ENCODE measurements around the gene VPS37B. TPM values are rescaled to one million over a fixed set of nuclear protein-coding genes. Genes with fewer than 3 reads are reported as not detected.
"Not testable (repeated sequence)": the region's sequence is repeated elsewhere in the genome, so short reads cannot be mapped to it uniquely, and the experiment has no call there.

VPS37B gene
- total RNA-seq, 1 experiment from 2014 or later: 18.1 TPM

- 0 out of 2 replicates have a peak, but pooled peaks have one; percentile 43 for TF ChIP-seq GABPB1 (CRISPR knock-in tag; IDR thresholded peaks at IDR 0.05)
- no peak for TF ChIP-seq TP53 (CRISPR knock-in tag; IDR thresholded peaks at IDR 0.05)
- no peak for TF ChIP-seq ZMAT4 (CRISPR knock-in tag; IDR thresholded peaks at IDR 0.05)
- Mint-ChIP-seq H3K9me3 (peaks cover 7% of the 10 kb centered on the region), H3K4me1 (0 out of 2 replicates have a peak, but pooled peaks cover 3% of the 10 kb centered on the region), H3K4me3 (no peak overlapping the region), H3K36me3 (no peaks in the 10 kb centered on the region), H3K27me3 (ENCODE audit: low read depth) (peaks cover 2% of the 10 kb centered on the region; the same call in 1 of the 2 replicates), H3K27ac (no peak overlapping the region)
- DNase-seq (ENCODE audit: low spot score) (no peak), ATAC-seq (no peak)
- CTCF ChIA-PET: no interaction called here
- POLR2A ChIA-PET: no interaction called here
Observed at GRCh38 chr12:122917507-122918121, 21.7 kb upstream of the VPS37B start.

DNA sequence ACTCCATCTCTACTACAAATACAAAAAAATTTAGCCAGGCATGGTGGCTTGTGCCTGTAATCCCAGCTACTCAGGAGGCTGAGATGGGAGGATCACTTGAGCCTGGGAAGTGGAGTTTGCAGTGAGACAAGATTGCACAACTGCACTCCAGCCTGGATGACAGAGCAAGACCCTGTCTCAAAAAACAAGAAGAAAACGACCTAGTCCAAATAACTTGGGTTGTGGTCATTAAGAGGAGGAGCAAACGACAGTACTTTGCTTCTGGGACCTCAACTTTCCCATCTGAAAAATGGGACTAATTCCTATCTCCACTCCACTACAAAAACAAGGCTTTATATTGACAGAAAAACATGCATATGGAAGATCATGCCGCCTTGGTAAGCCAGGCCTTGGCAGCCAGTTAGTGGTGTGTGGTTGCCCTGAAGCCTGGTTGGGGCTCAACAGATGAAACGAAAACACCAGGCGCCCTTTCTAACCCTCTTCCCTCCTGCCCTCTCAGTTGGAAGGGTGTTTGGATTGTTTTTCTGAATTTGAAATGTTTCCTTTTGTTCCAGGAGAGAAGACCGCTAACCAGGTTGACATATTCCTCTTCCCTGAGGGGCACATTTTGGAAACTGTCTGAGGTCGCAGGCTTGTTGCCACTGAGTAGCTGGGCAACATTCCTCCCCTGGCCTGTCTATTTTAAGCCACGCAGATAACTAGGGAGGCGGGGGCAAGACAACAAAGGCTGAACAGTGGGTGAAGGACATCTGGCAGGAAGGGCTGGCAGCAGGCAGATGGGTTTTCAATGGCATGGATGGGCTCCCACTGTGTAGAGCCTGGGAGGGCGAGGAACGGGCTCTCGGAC lies 13.7 kb upstream of the VPS37B start:
- no peaks in the 10 kb centered on the region for H3K36me3 Mint-ChIP-seq
- DNase-seq (ENCODE audit: low spot score) (no peak), ATAC-seq (peak; percentile 82)
- no peaks in the 10 kb centered on the region; the same call in 1 of the 2 replicates for H3K27me3 Mint-ChIP-seq (ENCODE audit: low read depth)
- H3K9me3 Mint-ChIP-seq: peaks cover 7% of the 10 kb centered on the region
- H3K4me1 Mint-ChIP-seq: peaks cover 13% of the 10 kb centered on the region
- ChIA-PET POLR2A (no interaction called here), CTCF (interaction anchor here (1.2 kb wide), 1 partner anchor 42 kb away, joined by 3 read pairs; no protein-coding TSS in a partner anchor)
- H3K4me3 Mint-ChIP-seq: no peak overlapping the region
- peak; percentile 16; the same call in 1 of the 2 replicates for TF ChIP-seq TEAD1 (CRISPR knock-in tag; IDR thresholded peaks at IDR 0.05)
- no peak for TF ChIP-seq IRF1 (CRISPR knock-in tag; IDR thresholded peaks at IDR 0.05)
- 0 out of 2 replicates have a peak, but pooled peaks have one; percentile 62 for TF ChIP-seq GTF2I (CRISPR knock-in tag; conservative IDR thresholded peaks at IDR 0.05)
- 0 out of 2 replicates have a peak overlapping the region, but pooled peaks have one; percentile 17 for H3K27ac Mint-ChIP-seq

DNA sequence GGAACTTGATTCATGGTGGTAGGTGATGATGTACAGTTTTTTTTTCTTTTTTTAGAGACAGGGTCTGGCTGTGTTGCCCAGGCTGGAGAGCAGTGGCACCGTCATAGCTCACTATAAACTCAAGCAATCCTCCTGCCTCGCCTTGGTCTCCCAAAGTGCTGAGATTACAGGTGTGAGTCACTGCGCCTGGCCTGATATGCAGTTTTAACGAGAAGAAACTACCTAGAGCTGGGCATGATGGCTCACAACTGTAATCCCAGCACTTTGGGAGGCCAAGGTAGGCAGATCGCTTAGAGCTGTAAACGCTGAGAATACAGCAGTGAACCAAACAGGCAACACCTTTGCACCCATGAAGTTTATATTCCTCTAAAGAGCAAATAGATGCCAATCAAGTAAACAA lies 13.0 kb upstream of the VPS37B start:
- CTCF ChIA-PET: no interaction called here
- POLR2A ChIA-PET: no interaction called here
- no peak for ATAC-seq
- no peak for DNase-seq (ENCODE audit: low spot score)
- Mint-ChIP-seq H3K4me1 (peaks cover 14% of the 10 kb centered on the region), H3K27ac (no peak overlapping the region), H3K9me3 (peaks cover 4% of the 10 kb centered on the region), H3K4me3 (no peak overlapping the region), H3K36me3 (no peaks in the 10 kb centered on the region), H3K27me3 (ENCODE audit: low read depth) (no peaks in the 10 kb centered on the region; the same call in 1 of the 2 replicates)
- peak; percentile 55 for TF ChIP-seq ZNF121 (CRISPR knock-in tag; IDR thresholded peaks at IDR 0.05)
- TF ChIP-seq TCF7 (CRISPR knock-in tag; IDR thresholded peaks at IDR 0.05; ENCODE audit: low read depth): no peak
- no peak for TF ChIP-seq HMGXB4 (CRISPR knock-in tag; IDR thresholded peaks at IDR 0.05)

DNA sequence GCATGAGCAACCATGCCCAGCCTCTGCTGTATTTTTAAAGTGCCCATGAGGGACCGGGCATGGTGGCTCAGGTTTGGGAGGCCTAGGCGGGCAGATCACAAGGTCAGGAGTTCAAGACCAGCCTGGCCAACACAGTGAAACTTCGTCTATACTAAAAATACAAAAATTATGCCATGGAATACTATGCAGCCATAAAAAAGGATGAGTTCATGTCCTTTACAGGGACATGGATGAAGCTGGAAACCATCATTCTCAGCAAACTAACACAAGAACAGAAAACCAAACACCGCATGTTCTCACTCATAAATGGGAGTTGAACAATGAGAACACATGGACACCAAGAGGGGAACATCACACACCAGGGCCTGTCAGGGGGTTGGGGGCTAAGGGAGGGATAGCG lies 9.3 kb upstream of the VPS37B start:
- CTCF ChIA-PET; ATAC-seq; H3K27ac Mint-ChIP-seq; H3K36me3 Mint-ChIP-seq; H3K9me3 Mint-ChIP-seq; H3K27me3 Mint-ChIP-seq (ENCODE audit: low read depth); POLR2A ChIA-PET; DNase-seq (ENCODE audit: low spot score); H3K4me3 Mint-ChIP-seq: not testable (repeated sequence)
- H3K4me1 Mint-ChIP-seq: peaks cover 22% of the 10 kb centered on the region

DNA sequence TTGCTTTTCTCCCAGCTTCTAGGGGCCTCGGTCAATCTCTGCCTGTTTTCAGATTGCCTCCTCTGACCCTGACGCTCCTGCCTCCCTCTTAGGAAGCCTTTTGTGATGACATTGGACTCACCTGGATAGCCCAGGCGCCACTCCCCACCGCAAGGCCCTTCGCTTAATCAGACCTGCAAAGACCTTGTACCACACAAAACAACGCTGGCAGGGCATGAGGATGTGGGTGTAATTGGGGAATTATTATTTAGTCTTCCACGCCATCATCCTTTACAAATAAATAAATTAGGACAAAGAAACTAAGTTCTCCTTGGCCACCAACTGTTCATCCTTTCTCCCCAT lies 7.7 kb upstream of the VPS37B start:
- ChIA-PET POLR2A (no interaction called here), CTCF (interaction anchor here (1.0 kb wide), 1 partner anchor 58 kb away, joined by 3 read pairs; no protein-coding TSS in a partner anchor)
- H3K4me1 Mint-ChIP-seq: peaks cover 13% of the 10 kb centered on the region
- DNase-seq (ENCODE audit: low spot score) (no peak), ATAC-seq (peak; percentile 59)
- H3K9me3 Mint-ChIP-seq: peaks cover 4% of the 10 kb centered on the region
- H3K36me3 Mint-ChIP-seq: no peaks in the 10 kb centered on the region
- no peak overlapping the region for H3K27ac Mint-ChIP-seq
- H3K27me3 Mint-ChIP-seq (ENCODE audit: low read depth): peaks cover 7% of the 10 kb centered on the region
- H3K4me3 Mint-ChIP-seq: no peak overlapping the region
- no peak for TF ChIP-seq ZNF138 (CRISPR knock-in tag; conservative IDR thresholded peaks at IDR 0.05)
- TF ChIP-seq RELA (CRISPR knock-in tag; IDR thresholded peaks at IDR 0.05; ENCODE audit: borderline replicate concordance): no peak
- no peak for TF ChIP-seq SMAD3 (CRISPR knock-in tag; IDR thresholded peaks at IDR 0.05; ENCODE audit: borderline replicate concordance)
- TF ChIP-seq, protein P1, sequence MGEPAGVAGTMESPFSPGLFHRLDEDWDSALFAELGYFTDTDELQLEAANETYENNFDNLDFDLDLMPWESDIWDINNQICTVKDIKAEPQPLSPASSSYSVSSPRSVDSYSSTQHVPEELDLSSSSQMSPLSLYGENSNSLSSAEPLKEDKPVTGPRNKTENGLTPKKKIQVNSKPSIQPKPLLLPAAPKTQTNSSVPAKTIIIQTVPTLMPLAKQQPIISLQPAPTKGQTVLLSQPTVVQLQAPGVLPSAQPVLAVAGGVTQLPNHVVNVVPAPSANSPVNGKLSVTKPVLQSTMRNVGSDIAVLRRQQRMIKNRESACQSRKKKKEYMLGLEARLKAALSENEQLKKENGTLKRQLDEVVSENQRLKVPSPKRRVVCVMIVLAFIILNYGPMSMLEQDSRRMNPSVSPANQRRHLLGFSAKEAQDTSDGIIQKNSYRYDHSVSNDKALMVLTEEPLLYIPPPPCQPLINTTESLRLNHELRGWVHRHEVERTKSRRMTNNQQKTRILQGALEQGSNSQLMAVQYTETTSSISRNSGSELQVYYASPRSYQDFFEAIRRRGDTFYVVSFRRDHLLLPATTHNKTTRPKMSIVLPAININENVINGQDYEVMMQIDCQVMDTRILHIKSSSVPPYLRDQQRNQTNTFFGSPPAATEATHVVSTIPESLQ (CRISPR knock-in tag; IDR thresholded peaks at IDR 0.05): no peak
- TF ChIP-seq ZNF281 (CRISPR knock-in tag; IDR thresholded peaks at IDR 0.05): no peak
- TF ChIP-seq RORB (CRISPR knock-in tag; IDR thresholded peaks at IDR 0.05): no peak
- no peak for TF ChIP-seq SOX15 (CRISPR knock-in tag; IDR thresholded peaks at IDR 0.05)
